Pancreas (tissue), 10 donors: ENCODE results near the gene SPATA21. TPM values are rescaled to one million over a fixed set of nuclear protein-coding genes. Genes with fewer than 3 reads are reported as not detected.

Experiments used
- ATAC-seq, 4 donors: fragments of 200-7000 bp; cut with Tn5 transposase; one replicate each; pipeline versions ENCODE4 v1.8.0 to v1.9.1; 2020; ENCODE audit warnings: mild to moderate bottlenecking in 4 of 4, moderate library complexity in 4 of 4
- DNase-seq, 6 donors: peaks; one replicate each; pipeline ENCODE4 v3.0.0-alpha.2; 2020
- FAIRE-seq: peaks from 2 replicates; lab custom pipeline; 2012; peaks lifted over from hg19 to GRCh38; lab: Jason Lieb, UNC
- H3K27ac ChIP-seq, 4 donors: fragments of 200-600 bp; sonication (generic); 1 replicate in 3 of 4; 2 replicates in 1 of 4; pipeline versions ENCODE4 v1.5.0 to v1.8.0; 2020
- H3K27me3 ChIP-seq, 4 donors: fragments of 200-600 bp; one replicate each; pipeline ENCODE4 v1.8.0; 2021
- H3K36me3 ChIP-seq, 3 donors: fragments of 200-600 bp; sonication (generic) in 1 of 3; one replicate each; pipeline versions ENCODE4 v1.5.0 to v1.8.0; 2020 to 2021
- H3K4me1 ChIP-seq, 3 donors: fragments of 200-600 bp; one replicate each; pipeline ENCODE4 v1.8.0; 2021
- H3K4me3 ChIP-seq, 4 donors: fragments of 200-600 bp; sonication (generic) in 2 of 4; one replicate each; pipeline versions ENCODE4 v1.5.0 to v1.8.0; 2020 to 2021
- H3K9me3 ChIP-seq, 4 donors: fragments of 200-600 bp; one replicate each; pipeline ENCODE4 v1.8.0; 2021
- CTCF ChIP-seq, 4 donors: fragments of 200-600 bp; sonication (generic) in 3 of 4; IDR thresholded peaks; one replicate each; pipeline versions ENCODE4 v1.5.0 to v1.8.0; 2021; ENCODE audit warnings: antibody characterized with exemption in 4 of 4
- WGBS, 2 donors: extraction: QIAGEN DNeasy Blood & Tissue Kit; methylation state at CpG; one replicate each; pipeline ENCODE4 v1.1.7; 2013; 5-methylcytosine and 5-hydroxymethylcytosine counted together
- intact Hi-C, 3 donors: fragments of 100-400 bp; cut with DNase I; formaldehyde crosslinking; loops; one replicate each; pipeline versions ENCODE4 v1.11.1 to v1.14.2; 2022
- polyA plus RNA-seq, 2 donors: library from polyadenylated mRNA; stranded (reverse); fragments of 200-250 nt; gene quantifications; one replicate each; pipeline ENCODE4 v1.2.3, GENCODE V29; 2013
- total RNA-seq, 6 donors: library from RNA; stranded (reverse); fragmentation: NEBNext Ultra II Directional in 4 of 6; extraction: Animal tissue kit (Norgen Biotek cat#: 25700) in 4 of 6; gene quantifications; one replicate each; pipeline versions ENCODE4 v1.2.1 to v1.2.4, GENCODE V29; 2021 to 2023
- donor health status: healthy with polysubstance abuse.
- donor health status: DM: no; HTN: no; CAD: no; lungs with moderate emphysema.
- donor health status: DM: no; HTN: no; CAD: no.
- donor health status: control.
- donor health status: control.
- donor health status: Bipolar disorder and iron deficiency.
- donor health status: DM: yes; HTN: yes; CAD: no.
- donor health status: DM: no; HTN: no; CAD: no.
- donor health status: DM: no; HTN: no; CAD: no.
- donor health status: DM: yes; HTN: yes; CAD: no.

SPATA21 gene
- total and polyA plus RNA-seq, 8 donors = 0.53 to 0.90 (median 0.77) TPM; not detected in 5

- no peaks in the 10 kb centered on the region for H3K27me3 ChIP-seq
- H3K36me3 ChIP-seq = no peaks in the 10 kb centered on the region
- intact Hi-C loops = no loop called here
- H3K4me3 ChIP-seq = no peak overlapping the region
- H3K9me3 ChIP-seq = no peaks in the 10 kb centered on the region
- H3K27ac ChIP-seq = no peak overlapping the region
- no peak for ATAC-seq
- no peak for DNase-seq
- 76 to 77% methylated on average over 19 to 25 of the region's 25 CpGs for WGBS, 2 donors
- FAIRE-seq = no peak
- no peak for TF ChIP-seq CTCF (IDR thresholded peaks at IDR 0.05)
- no peaks in the 10 kb centered on the region for H3K4me1 ChIP-seq
Measured at GRCh38 chr1:16409536-16410152, 27.6 kb downstream of the SPATA21 start.

- no peak for TF ChIP-seq CTCF (IDR thresholded peaks at IDR 0.05)
- FAIRE-seq = no peak
Measured at GRCh38 chr1:16406868-16407267, 30.4 kb downstream of the SPATA21 start.

GRCh38 chr1:16405441-16405840 is 31.8 kb downstream of the SPATA21 start:
- Histone ChIP-seq H3K9me3 (no peaks in the 10 kb centered on the region), H3K27ac (no peak overlapping the region), H3K27me3 (no peaks in the 10 kb centered on the region), H3K4me1 (no peaks in the 10 kb centered on the region), H3K36me3 (no peaks in the 10 kb centered on the region), H3K4me3 (no peak overlapping the region)
- TF ChIP-seq CTCF (IDR thresholded peaks at IDR 0.05) = no peak
- 75 to 76% methylated on average over 5 of the region's 5 CpGs for WGBS, 2 donors
- DNase-seq (no peak), FAIRE-seq (no peak), ATAC-seq (no peak)
- intact Hi-C loops = no loop called here

More at GRCh38 chr1:16406868-16407267, 30.4 kb downstream of the SPATA21 start:
- no peak for ATAC-seq
- WGBS, 2 donors = 81 to 88% methylated on average over 9 of the region's 9 CpGs
- no peak overlapping the region for H3K27ac ChIP-seq
- H3K9me3 ChIP-seq = no peaks in the 10 kb centered on the region
- no peaks in the 10 kb centered on the region for H3K27me3 ChIP-seq
- intact Hi-C loops = no loop called here
- H3K4me3 ChIP-seq = no peak overlapping the region
- no peak for DNase-seq
- H3K36me3 ChIP-seq = no peaks in the 10 kb centered on the region
- no peaks in the 10 kb centered on the region for H3K4me1 ChIP-seq

GRCh38 chr1:16402742-16403141 is 34.5 kb downstream of the SPATA21 start:
- WGBS, 2 donors = 73 to 75% methylated on average over 10 of the region's 10 CpGs
- DNase-seq (no peak), FAIRE-seq (no peak), ATAC-seq (no peak)
- H3K9me3 ChIP-seq = no peaks in the 10 kb centered on the region
- no peak for TF ChIP-seq CTCF (IDR thresholded peaks at IDR 0.05)
- H3K4me3 ChIP-seq = no peak overlapping the region
- H3K36me3 ChIP-seq = no peaks in the 10 kb centered on the region
- H3K27ac ChIP-seq = no peak overlapping the region
- intact Hi-C loops = no loop called here
- no peaks in the 10 kb centered on the region for H3K4me1 ChIP-seq
- no peaks in the 10 kb centered on the region for H3K27me3 ChIP-seq

- ATAC-seq = no peak
- DNase-seq = no peak
- Histone ChIP-seq H3K4me3 (no peak overlapping the region), H3K4me1 (no peaks in the 10 kb centered on the region), H3K27ac (no peak overlapping the region), H3K36me3 (peaks cover 0 to 29% (median 0%) of the 10 kb centered on the region in 3 donors), H3K9me3 (no peaks in the 10 kb centered on the region), H3K27me3 (no peaks in the 10 kb centered on the region)
- TF ChIP-seq CTCF (IDR thresholded peaks at IDR 0.05) = no peak
- WGBS, 2 donors = 90 to 93% methylated on average over 5 of the region's 5 CpGs
- no peak for FAIRE-seq
- intact Hi-C loops = no loop called here
Measured at GRCh38 chr1:16398371-16398953, 38.8 kb downstream of the SPATA21 start.
